Measurements from ENCODE around the gene NIPBL. TPM values are rescaled to one million over a fixed set of nuclear protein-coding genes. Genes with fewer than 3 reads are reported as not detected.

NIPBL gene
- total RNA-seq, 1 donor from 2014 or later = 32.2 TPM

DNA sequence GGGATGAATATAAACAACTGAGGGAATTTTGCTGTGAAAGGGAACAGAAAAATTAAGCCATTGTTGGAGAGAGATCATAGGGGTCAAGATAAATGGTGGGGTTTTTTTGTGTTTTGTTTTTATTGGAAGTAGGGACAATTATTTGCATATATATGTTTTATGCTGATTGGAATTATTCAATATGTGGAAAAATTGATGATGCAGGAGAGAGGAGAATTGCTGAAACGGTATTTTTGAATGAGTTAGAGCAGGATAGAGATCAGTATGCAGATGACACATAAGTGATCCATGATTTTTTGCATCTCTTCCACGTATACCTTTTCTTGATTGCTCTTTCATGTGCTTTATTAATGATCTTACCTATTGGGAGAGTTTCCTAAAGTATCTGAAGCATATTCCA, 67.5 kb downstream of the NIPBL start:
- TF ChIP-seq, protein P1, sequence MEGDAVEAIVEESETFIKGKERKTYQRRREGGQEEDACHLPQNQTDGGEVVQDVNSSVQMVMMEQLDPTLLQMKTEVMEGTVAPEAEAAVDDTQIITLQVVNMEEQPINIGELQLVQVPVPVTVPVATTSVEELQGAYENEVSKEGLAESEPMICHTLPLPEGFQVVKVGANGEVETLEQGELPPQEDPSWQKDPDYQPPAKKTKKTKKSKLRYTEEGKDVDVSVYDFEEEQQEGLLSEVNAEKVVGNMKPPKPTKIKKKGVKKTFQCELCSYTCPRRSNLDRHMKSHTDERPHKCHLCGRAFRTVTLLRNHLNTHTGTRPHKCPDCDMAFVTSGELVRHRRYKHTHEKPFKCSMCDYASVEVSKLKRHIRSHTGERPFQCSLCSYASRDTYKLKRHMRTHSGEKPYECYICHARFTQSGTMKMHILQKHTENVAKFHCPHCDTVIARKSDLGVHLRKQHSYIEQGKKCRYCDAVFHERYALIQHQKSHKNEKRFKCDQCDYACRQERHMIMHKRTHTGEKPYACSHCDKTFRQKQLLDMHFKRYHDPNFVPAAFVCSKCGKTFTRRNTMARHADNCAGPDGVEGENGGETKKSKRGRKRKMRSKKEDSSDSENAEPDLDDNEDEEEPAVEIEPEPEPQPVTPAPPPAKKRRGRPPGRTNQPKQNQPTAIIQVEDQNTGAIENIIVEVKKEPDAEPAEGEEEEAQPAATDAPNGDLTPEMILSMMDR (IDR thresholded peaks at IDR 0.05) = no peak
- H3K27me3 Mint-ChIP-seq (ENCODE audit: low read depth) = no peaks in the 10 kb centered on the region
- H3K4me3 Mint-ChIP-seq (ENCODE audit: unreplicated experiment) = no peak overlapping the region
- peaks cover 37% of the 10 kb centered on the region for H3K4me1 Mint-ChIP-seq (ENCODE audit: low read depth)
- no peaks in the 10 kb centered on the region for H3K9me3 Mint-ChIP-seq (ENCODE audit: low read depth)
- no peaks in the 10 kb centered on the region for H3K36me3 Mint-ChIP-seq (ENCODE audit: low read depth)
- no peak overlapping the region for H3K27ac Mint-ChIP-seq (ENCODE audit: unreplicated experiment)
- no peak for DNase-seq (ENCODE audit: low spot score)

DNA sequence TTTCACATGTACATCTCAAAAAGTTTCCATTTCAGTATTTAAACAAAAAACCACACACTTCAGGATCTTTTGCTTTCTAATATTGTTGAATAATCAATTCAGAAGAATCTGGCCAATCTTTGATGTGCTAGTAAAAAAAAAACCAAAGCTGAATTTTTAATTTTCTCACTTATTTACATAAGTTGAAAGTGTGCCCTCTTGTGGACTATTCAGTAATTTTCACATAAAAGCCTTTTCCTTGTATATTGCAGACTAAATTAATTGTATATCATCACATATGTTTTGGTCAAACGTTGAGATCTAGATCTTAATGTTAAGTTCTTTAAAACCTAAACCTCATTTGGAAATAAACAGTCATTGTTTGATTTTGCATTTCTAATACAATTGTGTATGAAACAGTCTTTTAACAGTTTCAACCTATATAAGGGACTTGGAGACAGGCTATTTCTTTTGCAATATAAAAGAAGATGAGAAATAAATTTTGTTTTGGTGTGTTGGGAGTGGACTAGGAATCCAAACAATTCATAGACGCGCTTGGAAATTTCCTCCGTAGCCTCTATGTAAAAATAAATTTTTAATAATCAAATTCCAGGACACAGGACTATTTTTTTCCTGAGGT, 68.1 kb downstream of the NIPBL start:
- H3K9me3 Mint-ChIP-seq (ENCODE audit: low read depth) = no peaks in the 10 kb centered on the region
- no peak for DNase-seq (ENCODE audit: low spot score)

DNA sequence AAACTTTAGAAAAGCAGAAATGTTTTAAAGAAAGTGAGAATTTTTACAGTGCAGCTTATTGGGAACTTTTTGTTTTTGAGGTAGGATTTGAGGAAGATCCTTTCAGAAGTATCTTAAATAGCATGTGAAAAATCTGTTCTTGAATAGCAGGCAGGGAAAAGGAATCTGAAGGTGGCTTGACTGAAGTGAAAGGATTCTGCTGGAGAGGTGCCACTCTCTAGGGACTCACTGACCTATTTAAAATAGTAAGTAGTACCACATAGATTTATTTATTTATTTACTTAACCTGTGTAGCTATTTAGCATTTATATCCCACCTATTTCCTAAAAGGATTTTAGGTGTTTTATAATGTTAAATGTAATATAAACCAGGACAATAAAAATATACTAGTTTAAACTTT, 69.1 kb downstream of the NIPBL start:
- TF ChIP-seq, protein P1 (IDR thresholded peaks at IDR 0.05) = no peak
- no peaks in the 10 kb centered on the region for H3K9me3 Mint-ChIP-seq (ENCODE audit: low read depth)

More for the DNA sequence above, 68.1 kb downstream of the NIPBL start:
- Mint-ChIP-seq H3K27ac (ENCODE audit: unreplicated experiment) (no peak overlapping the region), H3K36me3 (ENCODE audit: low read depth) (no peaks in the 10 kb centered on the region), H3K4me1 (ENCODE audit: low read depth) (peaks cover 32% of the 10 kb centered on the region), H3K4me3 (ENCODE audit: unreplicated experiment) (no peak overlapping the region), H3K27me3 (ENCODE audit: low read depth) (no peaks in the 10 kb centered on the region)
- TF ChIP-seq, protein P1 (IDR thresholded peaks at IDR 0.05) = peak; percentile 93

DNA sequence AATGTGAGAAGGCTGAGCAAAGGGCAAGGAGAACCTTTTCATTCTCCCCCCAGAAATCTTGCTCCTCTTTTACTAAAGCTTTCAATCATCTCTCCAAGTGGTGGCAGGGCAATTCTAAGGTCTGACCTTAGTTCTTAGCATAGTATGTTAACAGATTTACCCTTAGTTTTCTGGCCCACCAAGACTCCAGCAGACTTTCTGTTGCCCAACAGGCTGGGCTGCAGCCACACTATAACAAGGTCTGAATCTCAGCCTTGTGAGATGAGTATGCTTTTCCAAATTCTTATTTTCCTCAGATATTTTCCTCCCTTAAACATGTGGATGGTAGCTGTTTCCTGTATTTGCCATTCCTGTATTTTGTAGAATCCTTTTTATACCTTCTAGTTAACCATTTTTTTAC, 69.5 kb downstream of the NIPBL start:
- Mint-ChIP-seq H3K4me1 (ENCODE audit: low read depth) (peaks cover 36% of the 10 kb centered on the region), H3K4me3 (ENCODE audit: unreplicated experiment) (no peak overlapping the region), H3K9me3 (ENCODE audit: low read depth) (no peaks in the 10 kb centered on the region), H3K36me3 (ENCODE audit: low read depth) (no peaks in the 10 kb centered on the region), H3K27ac (ENCODE audit: unreplicated experiment) (no peak overlapping the region), H3K27me3 (ENCODE audit: low read depth) (no peaks in the 10 kb centered on the region)
- TF ChIP-seq, protein P1 (IDR thresholded peaks at IDR 0.05) = no peak
- no peak for DNase-seq (ENCODE audit: low spot score)

More for the DNA sequence above, 69.1 kb downstream of the NIPBL start:
- Mint-ChIP-seq H3K27me3 (ENCODE audit: low read depth) (no peaks in the 10 kb centered on the region), H3K4me1 (ENCODE audit: low read depth) (peaks cover 34% of the 10 kb centered on the region), H3K36me3 (ENCODE audit: low read depth) (no peaks in the 10 kb centered on the region), H3K4me3 (ENCODE audit: unreplicated experiment) (no peak overlapping the region), H3K27ac (ENCODE audit: unreplicated experiment) (no peak overlapping the region)
- no peak for DNase-seq (ENCODE audit: low spot score)

DNA sequence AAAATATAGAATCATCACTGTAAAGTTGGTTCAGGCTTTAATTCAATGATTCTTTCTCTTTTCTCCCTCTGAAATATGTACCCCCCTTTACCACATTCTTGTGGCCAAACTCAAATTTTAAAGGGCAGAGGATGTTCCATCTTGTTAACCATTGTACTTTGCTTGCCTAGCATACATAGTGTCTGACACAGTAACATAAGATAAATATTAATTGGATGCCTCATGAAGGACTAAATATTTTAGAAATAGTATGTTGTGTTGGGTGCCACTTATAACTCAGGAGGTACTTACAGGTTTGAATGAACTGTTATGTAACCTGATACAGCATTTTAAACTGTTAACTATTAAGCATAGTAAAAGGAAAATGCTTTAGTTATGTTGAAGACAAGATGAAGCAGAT, 71.5 kb downstream of the NIPBL start:
- no peaks in the 10 kb centered on the region for H3K36me3 Mint-ChIP-seq (ENCODE audit: low read depth)
- no peak for DNase-seq (ENCODE audit: low spot score)

More for the DNA sequence above, 71.5 kb downstream of the NIPBL start:
- H3K4me3 Mint-ChIP-seq (ENCODE audit: unreplicated experiment) = no peak overlapping the region
- H3K4me1 Mint-ChIP-seq (ENCODE audit: low read depth) = peaks cover 35% of the 10 kb centered on the region
- TF ChIP-seq, protein P1 (IDR thresholded peaks at IDR 0.05) = no peak
- H3K9me3 Mint-ChIP-seq (ENCODE audit: low read depth) = no peaks in the 10 kb centered on the region
- H3K27ac Mint-ChIP-seq (ENCODE audit: unreplicated experiment) = peak overlapping the region; percentile 2
- no peaks in the 10 kb centered on the region for H3K27me3 Mint-ChIP-seq (ENCODE audit: low read depth)
